HPDE6-E6E7 (cell line): ENCODE measurements around the gene CACTIN.

Experiments used
- DNase-seq: peaks from one replicate; pipeline ENCODE4 v3.0.0; 2011; ENCODE audit warnings: missing footprints; ENCODE audit errors: extremely low spot score

The CACTIN gene

DNA sequence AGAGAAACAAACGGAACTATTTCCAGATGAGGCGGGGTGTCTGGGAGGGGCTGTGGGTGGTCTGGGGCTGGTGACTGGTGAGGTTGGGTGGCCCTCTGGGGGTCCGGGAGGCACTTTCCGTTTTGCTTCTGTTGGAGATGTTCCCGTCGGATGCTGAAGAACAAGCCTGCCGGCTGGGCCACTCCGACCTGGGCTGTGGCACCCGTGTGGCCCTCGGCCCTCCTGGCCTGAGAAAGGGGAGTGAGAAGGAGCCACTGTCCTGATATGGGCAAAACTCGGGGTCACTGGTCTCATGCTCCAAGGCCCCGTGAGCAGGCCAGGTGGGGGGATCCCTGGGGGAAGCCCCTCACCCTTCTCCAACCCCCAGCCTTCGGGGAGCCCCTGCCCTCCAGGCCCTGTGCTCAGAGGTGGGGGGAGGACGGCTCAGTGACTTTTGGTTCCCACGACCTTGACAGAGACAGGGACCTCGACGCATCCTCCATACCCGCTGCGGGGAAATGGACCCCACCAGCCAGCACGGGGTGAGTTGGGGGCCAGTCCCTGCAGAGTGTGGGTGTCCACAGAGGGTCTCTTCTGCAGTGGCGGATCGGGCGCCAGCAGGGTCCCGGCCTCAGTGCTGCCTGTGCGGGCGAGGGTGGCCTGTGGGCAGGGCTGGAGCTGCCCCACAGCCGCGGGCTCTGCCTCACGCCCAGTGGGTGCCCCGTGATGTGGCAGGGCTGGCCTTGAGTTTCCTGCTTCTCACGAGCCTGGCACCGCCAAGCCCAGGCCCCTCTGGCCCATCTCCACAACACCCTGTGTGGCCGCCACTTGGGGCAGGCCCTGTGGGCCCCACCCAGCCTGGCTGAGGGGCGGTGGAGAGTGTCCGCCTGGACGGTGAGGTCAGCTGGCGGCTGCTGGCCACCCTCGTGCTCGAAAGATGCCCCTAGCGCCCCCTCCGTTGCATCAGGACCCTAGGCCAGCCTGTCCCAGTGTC lies 15.6 kb downstream of the CACTIN start:
- no peak for DNase-seq

DNA sequence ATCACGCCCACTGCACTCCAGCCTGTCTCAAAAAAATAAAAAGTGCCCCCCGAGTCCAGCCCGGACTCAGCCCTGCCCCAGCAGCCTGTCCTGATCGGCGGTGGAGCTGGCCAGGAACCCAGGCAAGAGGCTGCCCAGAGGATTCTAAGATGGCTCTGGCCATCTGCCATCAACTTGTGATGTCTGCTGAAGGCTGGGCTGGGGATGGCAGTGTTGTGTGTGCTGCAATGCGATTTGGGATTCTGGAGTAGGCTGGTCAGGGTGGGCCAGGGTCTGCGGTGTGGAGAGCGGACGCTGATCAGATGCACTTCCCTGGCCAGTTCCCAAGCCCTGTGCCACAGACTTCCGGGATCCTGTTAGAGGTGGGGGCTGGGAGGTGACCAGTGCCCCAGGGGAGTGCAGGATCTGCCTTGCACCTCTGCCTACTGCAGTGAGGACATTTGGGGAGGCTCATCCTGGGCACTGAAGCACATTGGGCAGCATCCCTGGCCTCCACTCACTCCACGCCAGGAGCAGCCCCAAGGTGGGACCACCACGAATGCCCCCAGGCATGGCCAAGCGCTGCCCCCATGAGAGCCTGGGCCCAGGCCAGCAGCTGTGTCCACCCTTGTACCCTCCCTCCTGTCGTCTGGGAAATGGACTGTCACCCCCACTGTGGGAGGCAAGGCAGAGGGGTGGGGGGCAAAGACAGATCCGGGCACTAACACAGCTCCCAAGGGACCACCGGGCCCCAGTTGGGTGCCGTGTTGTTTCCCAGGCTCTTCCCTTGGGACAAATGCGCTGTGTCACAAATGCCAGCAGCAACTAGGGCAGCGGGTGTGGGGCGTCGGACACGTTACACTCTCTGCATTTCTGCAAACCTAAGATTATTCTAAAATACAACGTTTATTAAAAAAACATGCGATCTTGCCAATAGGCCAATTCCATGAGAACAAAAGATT lies 16.5 kb downstream of the CACTIN start:
- no peak for DNase-seq

DNA sequence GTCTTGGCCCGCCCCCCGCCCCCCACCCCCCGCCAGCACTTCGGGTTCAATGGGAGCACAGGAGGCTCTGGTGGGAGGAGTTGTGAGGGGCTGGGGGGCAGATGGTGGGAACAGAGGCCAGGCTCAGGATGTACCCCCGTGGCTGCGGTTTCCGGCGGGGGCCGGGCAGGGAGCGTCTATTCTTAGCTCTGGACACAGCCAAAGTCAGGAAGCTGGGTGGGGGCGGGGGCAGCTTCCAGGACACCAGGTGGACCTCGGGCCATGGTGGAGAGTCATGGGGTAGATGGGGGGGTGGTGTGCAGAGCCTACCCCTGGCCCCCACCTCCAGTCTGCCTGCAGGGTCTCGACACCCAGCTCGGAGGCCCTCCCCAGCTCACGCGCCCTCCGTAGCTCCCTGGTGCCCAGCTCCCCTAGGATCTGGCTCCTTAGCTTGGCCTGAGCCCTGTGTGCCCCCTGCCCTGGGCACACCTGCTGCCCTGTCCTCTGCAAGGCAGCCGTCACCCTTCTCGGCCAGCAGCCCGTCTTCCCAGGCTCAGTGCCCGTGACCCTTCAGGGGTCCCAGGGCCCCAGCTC lies 17.8 kb downstream of the CACTIN start:
- no peak for DNase-seq

DNA sequence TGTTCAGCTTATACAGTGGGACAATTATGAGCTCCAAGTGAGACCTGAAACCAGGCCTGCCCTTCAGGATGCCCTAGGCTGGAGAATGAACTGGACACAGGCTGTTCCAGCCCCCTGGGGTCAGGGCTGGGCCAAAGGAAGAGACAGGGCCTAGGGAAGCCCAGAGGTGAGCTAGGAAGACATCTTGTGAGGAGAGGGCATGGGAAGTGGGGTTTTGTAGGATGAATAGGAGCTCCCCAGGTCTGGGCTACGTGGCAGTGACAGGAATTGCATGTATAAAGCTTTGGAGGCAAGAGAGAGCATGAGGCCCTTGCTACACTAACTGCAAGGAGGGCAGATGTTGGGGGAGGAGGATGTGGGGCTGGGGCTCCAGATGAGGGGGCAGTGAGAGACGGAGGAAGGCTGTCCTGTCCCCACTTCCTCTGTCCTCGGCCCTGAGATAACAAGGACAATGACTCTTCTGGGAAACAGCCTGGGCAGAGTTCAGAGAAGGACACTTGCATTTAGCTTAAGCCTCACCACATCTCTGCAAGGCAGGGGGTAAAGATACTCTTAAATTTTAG lies 18.4 kb downstream of the CACTIN start:
- DNase-seq: no peak

DNA sequence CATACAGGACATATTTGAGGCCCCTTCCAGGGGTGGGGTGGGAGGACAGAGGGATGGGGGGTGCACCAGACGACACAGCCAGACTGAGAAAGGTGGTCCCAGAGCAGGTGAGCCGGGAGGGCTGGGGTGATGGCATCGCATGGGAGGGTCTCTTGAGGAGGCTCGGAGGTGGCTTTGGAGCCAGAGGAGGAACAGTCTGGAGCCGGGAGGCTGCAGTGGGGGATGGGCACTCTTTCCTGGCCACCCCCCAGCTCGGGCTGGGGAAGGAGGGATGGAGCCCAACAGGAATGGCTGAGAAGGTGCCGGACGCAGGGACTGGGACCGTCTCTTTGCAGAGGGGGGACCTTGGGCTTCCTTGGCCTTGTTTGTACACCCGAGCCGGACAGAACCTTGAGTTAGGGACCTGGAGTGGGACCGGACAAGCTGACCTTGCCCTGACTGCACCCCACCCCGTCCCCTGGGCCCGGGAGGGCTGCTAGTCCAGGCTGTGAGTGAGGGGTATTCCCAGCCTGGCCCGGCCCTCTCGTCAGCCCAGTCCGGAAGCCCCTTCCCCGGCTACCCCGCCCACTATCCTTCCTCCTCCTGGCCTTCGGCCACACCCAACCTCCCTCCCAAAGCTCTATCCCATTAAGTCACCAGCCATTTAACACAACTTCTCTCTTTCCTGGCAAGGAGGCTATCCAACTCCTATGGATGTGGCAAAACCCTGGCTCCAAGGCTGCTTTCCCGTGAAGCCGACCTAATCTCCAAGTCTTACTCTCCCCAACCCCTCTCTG lies 19.1 kb downstream of the CACTIN start:
- DNase-seq: no peak

DNA sequence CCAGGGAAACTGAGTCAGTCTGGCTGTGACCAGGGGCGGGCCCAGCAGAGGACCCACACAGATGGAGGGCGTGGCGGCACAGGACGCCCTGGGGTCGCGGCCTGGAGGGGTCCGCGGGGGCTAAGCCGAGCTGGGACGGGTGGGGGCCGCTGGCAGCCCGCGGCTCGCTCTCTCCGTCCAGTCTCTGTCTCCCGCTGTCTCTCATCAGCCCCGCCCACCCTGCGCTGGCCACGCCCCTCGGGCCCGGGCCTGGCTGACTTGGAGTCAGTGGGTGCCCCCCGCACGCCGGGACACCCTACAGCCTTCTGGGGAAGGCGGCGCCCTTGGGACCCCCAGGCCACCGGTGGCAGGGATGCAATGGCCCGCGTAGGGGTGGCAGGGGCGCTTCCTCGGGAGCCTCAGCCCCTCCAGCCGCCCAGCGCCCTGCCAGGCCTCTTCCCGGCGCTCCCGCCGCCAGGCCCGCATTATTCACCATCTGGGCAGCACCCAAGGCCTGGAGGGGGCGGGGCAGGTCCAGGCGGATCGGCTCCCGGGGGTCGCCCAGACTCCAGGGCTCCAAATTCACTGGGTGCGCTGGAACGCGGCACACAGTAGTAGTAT lies 19.8 kb downstream of the CACTIN start, which contains the start of gene TBXA2R:
Gene TBXA2R, minus strand, starts transcription at position 186 of the 600 bp plus-strand sequence. CDS start 6,241 bp downstream, outside the sequence.
- DNase-seq: no peak

DNA sequence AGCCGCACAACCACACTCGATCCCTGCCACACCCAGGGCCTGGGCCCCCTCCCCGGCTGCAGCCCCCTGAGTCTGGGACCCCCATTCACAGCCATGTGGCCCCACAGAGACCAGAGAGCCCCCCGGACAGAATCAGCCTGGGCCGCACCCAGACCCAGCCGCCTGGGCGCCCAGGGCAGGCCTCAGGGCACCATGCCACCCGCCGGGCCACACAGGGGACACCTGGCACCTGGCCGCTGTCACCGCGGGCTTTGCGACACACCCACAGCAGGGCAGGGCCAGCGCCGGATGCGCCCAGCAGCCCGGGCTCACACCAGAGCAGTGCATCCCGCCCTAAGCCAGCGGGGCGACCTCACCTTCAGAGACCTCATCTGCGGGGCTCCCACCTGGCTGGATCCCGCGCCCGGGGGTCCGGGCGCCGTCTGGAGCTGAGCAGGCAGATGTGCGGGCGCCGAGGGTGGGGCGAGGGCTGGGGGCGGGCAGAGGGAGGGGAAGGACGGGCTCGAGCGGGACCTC lies 20.4 kb downstream of the CACTIN start:
- no peak for DNase-seq

DNA sequence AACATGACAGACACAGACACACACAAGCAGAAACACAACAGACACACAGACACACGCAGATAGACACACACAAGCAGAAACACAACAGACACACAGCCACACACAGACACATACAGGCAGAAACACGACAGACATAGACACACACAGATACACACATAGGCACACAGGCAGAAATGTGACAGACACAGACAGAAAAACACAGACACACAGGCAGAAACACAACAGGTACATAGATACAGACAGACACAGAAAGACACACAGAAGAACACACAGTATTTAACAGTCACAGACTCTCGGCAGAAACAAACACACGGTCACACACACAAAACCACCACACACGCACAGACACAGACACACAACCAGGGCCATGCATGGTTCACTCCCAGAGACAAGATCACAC lies 20.8 kb downstream of the CACTIN start:
- DNase-seq: no peak

DNA sequence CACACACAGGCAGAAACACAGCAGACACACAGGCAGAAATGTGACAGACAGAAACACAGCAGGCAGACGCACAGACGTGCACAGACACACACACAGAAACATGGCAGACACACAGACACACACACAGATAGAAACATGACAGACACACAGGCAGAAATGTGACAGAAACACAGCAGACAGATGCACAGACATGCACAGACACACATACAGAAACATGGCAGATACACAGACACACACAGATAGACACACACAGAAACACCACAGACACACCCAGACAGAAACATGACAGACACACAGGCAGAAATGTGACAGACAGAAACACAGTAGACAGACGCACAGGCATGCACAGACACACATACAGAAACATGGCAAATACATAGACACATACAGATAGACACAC lies 21.2 kb downstream of the CACTIN start:
- no peak for DNase-seq

DNA sequence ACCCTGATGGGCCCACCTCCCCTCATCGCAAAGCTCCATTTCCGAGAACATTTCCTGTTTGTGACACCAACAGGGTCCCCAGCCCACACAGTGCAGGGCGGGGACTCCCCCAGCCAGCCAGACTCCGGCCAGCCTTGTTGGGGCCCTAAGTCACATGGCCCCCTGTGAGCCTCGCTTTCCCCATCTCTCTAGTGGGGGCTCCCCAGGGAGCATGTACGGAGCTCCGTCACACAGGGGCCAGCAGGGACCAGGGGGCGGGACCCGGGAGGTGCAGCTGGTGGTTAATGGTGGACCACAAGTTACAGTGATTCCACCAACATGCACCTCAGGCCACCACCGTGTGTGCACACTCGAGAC lies 21.6 kb downstream of the CACTIN start:
- DNase-seq: no peak

DNA sequence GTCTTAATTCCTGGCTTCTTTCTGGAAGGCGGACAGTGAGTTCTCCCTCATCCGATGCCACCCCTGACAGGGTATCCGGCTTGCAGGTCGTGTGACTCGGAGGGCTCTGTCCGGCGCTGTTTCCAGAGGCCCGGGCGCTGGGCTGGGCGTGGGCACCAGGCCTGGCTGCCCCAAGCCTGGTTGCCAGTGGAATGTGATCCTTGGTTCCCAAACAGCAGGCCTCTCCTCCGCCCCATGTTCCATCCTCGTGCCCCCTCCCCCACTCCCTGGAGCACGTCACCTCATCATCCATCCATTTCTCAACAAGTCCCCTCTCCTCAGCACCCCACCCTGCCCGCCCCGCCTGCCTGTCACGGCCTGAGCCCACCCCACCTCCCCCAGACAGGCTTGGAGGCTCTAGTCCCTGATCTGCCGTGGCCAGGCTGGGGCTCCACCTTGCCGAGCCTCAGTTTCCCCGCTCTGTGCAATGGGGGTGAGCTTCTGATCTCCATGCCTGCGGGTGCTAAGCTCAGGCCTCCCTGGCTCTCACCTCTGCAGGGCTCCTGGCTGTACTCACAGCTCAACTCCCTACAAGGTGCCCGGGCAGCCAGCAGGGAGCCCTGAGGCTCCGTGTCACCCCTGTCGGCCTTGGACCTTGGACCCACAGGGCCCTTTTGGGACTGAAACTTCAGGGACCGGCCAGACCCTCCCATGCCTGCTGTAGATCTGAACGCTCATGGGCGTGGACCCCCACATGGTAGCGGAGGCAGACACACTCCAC lies 22.2 kb downstream of the CACTIN start:
- no peak for DNase-seq

DNA sequence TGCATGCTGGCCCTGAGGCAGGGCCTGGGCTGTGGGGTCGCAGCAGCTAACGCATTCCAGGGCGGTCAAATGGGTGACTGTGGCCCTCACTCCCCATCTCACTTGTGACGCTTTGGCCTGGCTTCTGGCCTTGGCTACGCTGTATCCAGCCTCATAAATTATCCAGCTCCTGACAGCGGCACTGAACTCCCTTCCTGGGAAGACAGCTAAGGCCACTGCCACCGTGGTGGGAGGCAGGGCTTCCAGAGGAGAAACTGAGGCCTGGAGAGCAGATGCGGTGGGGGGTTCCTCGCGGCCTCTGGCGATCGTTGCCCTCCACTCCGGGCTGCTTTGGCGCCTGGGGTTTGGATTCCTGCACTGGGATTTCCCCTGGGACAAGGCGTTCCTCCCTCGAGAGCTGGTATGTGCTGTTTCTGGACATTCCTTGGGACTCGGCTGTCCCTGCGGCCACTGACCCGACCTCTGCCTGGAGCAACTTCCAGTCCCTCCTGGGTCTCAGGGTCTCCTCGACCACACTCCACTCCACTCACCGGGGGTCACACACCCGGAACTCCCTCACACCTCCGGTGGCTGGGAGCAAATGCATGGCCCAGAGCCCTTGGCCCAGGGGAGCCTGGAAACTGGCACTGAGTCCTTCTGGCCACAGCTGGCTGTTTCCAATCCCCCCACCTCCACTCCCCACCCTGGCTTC lies 23.3 kb downstream of the CACTIN start:
- no peak for DNase-seq

DNA sequence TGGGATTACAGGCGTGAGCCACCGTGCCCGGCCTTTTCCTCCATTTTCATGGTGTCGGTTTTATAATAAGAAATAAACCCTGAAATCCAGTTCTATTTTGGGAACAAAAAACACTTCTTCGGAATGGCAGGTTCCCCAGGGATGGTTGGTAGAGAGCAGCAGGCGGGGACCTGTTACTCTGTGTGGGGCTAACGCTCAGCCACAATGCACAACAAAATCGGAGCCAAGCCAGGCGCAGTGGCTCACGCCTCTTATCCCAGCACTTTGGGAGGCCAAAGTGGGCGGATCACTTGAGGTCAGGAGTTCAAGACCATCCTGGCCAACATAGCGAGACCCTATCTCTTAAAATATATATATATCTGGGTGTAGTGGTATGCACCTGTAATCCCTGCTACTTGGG lies 25.6 kb downstream of the CACTIN start:
- DNase-seq: no peak

DNA sequence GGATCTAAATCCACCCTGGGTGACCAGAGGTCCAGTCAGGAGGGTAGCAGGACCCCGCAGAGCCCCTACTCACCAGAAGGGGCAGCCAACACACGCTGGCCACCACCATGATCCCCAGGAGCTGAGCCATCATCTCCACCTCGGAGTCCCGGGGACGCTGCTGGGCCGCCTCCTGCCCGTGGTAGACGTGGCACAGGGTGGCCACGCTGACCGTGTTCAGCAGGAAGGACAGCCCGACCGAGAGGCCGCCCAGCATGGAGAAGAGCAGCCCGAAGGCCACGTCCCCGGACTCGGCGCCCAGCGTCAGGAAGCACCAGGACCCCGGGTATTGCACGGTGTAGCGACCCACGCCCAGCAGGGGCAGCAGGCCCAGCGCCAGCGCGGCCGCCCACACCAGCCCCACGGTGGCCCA lies 26.8 kb downstream of the CACTIN start:
- DNase-seq: no peak

DNA sequence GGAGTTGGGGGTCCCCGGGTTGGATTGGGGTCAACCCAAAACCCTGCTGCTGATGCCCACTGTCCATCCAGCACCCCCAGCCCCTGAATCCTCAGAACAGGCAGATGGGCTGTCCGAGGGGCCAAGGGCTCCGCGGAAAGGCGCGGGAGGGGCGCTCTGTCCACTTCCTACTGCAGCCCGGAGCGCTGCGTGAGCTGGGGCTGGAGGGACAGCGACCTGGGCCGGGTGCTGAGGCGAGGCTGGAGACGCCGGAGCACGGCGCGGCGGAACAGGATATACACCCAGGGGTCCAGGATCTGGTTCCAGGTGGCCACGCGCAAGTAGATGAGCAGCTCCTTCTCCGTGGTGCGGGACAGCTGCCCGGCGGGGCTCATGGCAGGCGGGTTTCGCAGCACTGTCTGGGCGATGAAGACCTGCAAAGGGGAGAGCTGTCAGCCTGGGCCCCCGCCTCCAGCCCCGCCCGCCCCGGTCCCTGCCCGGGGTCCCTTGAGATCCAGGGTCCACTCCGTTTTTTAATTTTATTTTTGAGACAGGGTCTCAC lies 31.0 kb downstream of the CACTIN start:
- DNase-seq: no peak

DNA sequence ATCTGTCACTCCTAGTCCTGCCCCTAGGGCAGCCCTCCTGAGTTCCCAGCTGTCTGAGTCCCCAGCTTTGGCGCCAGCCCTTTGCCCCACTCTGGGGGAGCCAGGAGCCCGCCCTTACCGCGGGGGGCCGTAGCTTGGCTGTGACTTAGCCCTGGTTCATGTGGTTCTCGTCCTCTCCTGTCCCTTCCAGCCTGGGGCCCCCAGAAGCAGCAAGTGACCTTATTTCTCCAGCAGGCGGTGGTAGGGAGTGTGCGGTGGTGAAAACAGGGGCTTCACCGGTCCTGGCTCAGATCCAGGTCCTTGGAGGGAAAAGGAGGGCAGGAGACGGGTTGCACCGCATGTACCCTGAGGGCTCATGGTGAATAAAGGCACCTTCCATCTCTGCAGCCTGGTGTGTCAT lies 33.4 kb downstream of the CACTIN start:
- DNase-seq: no peak

DNA sequence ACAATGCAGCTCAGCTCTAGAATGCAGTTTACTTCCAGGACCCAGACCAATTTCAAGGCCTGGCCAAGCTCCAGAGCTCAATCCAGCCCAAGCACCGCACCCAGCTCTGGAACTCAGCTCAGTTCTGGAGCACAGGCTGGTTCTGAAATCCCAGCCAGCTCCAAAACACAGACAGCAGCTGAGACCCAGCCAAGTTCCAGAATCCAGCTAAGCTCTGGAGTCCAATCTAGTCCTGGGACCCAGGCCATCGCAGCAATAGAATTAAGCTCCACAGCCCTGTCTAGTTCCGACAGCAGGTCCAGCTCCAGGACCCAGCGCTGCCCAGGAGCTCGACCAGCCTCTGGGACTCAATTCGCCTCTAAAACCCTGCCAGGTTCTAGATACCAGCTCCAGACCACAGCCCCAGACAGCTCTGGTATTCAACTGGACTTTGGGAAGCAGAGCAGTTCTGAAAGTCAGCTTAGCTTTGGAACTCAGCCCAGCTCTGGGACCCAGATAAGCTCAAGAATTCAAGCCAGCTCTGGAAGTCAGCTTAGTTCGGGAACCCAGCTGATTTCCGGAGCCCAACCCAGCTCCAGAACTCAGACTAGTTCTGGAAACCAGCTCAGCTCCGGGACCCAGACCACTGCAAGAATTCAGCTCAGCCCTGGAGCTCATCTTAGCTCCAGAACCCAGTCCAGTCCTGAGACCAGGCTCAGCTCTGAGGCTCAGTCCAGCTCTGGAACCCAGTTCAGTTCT lies 34.5 kb downstream of the CACTIN start:
- no peak for DNase-seq
